ENCODE results near the gene SURF1. TPM values are rescaled to one million over a fixed set of nuclear protein-coding genes. Genes with fewer than 3 reads are reported as not detected.
A peak's percentile ranks its signal among the peaks of the same experiment; 100 is the strongest.
"Not testable (repeated sequence)": the region's sequence is repeated elsewhere in the genome, so short reads cannot be mapped to it uniquely, and the experiment has no call there.

SURF1 gene
- total and polyA plus RNA-seq, 5 donors = 34.0 to 98.8 (median 45.5) TPM

DNA sequence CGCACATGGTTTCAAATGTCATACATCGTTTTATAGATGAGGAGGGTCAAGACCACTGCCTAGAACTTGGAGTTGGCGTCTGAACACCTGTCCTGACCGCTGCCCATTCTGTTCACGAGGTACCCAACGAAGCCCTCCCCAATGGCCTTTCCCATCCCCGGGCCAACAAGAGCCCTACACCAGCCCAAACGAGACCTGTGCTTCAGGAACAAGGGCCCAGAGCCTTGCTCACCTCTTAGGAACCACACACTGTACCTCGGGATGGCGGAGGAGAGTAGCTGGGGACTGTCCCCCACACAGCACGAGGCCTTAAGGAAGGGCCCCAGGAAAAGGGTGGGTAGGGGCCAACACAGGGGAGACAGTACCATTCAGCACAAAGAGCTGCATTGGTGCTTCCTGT, 23.3 kb downstream of the SURF1 start:
- intact Hi-C loops (cut with DNase I) = loop anchor here in 1 of 4 donors (5.0 kb wide), 1 partner anchor 146 kb away; no protein-coding TSS in a partner anchor
- no peaks in the 10 kb centered on the region for H3K27me3 ChIP-seq (ENCODE audit: control insufficient read depth, insufficient read depth)
- ATAC-seq = no peak
- no peak for DNase-seq
- H3K9me3 ChIP-seq (ENCODE audit: control insufficient read depth, low read length) = no peaks in the 10 kb centered on the region
- H3K4me1 ChIP-seq (ENCODE audit: control insufficient read depth, insufficient read depth, low read length) = peaks cover 3% of the 10 kb centered on the region
- H3K4me3 ChIP-seq (ENCODE audit: low read length) = no peak overlapping the region
- WGBS = 94% methylated on average over 11 of the region's 11 CpGs
- no peak overlapping the region for H3K27ac ChIP-seq (ENCODE audit: low read length)

DNA sequence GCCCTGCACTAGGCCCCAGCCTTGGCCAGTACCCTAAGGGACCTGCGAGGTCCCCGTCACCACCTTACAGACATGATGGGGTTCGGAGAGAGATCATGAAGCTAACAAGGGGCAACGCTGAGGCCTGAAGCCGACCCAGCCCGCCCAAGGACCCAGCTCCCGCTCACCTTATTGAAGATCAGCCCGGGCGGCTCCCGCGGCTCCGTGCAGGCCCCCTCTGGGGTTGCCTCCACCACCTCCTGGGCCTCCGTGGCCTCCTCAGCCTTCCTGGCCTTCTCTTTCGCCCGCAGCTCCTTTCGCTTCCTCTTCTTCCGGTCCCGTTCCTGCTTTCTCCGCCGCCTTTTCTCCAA, 23.9 kb downstream of the SURF1 start:
- no peak overlapping the region for H3K27ac ChIP-seq (ENCODE audit: low read length)
- 90% methylated on average over 20 of the region's 20 CpGs for WGBS
- no peaks in the 10 kb centered on the region for H3K9me3 ChIP-seq (ENCODE audit: control insufficient read depth, low read length)
- no peak overlapping the region for H3K4me3 ChIP-seq (ENCODE audit: low read length)
- intact Hi-C loops (cut with DNase I) = loop anchor here in 1 of 4 donors (5.0 kb wide), 1 partner anchor 145 kb away; no protein-coding TSS in a partner anchor
- no peaks in the 10 kb centered on the region for H3K27me3 ChIP-seq (ENCODE audit: control insufficient read depth, insufficient read depth)
- DNase-seq = peak in 1 of 3 donors; percentile 56
- peaks cover 3% of the 10 kb centered on the region for H3K4me1 ChIP-seq (ENCODE audit: control insufficient read depth, insufficient read depth, low read length)
- ATAC-seq = no peak

DNA sequence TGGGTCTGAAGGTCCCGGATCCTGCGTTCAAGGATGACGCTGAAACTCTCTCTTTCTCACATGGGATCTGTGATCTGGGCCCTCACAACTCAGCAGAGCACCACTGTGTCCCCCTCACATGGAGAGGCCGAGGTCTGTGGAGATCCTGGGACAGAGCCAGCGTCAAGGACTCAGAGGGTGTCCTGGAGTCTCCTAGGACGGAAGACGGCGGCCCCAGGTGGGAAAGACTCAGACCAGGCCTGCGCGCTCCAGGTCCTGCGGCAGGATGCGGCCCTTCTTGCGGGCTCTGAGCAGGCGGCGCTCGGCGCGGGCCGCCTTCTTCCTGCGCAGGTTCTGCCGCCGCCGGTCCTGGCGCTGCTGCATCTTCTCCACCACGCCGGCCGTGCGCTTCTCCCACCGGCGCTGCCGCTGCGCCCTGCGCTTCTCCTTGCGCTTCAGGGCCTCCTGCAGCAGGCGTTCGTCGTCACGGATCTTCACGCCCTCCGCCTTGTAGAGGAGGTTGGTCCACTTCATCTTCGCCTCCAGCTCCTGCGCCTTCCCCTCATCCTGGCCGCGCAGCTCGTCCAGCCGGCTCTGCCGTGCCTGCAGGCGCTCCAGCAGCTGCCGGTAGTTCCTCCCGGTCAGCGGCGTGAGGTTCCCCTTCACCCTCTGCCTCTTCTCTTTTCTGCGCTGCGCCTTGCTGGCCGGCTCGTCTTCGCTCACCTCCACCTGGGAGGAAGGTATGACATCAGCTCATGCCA, 24.5 kb downstream of the SURF1 start:
- H3K27ac ChIP-seq (ENCODE audit: low read length) = no peak overlapping the region
- H3K9me3 ChIP-seq (ENCODE audit: control insufficient read depth, low read length) = no peaks in the 10 kb centered on the region
- no peak overlapping the region for H3K4me3 ChIP-seq (ENCODE audit: low read length)
- 96% methylated on average over 57 of the region's 57 CpGs for WGBS
- intact Hi-C loops (cut with DNase I) = loop anchor here in 1 of 4 donors (5.0 kb wide), 1 partner anchor 145 kb away; no protein-coding TSS in a partner anchor
- ATAC-seq = no peak
- H3K4me1 ChIP-seq (ENCODE audit: control insufficient read depth, insufficient read depth, low read length) = peaks cover 3% of the 10 kb centered on the region
- H3K27me3 ChIP-seq (ENCODE audit: control insufficient read depth, insufficient read depth) = no peaks in the 10 kb centered on the region
- DNase-seq = peak in 1 of 3 donors; percentile 60

DNA sequence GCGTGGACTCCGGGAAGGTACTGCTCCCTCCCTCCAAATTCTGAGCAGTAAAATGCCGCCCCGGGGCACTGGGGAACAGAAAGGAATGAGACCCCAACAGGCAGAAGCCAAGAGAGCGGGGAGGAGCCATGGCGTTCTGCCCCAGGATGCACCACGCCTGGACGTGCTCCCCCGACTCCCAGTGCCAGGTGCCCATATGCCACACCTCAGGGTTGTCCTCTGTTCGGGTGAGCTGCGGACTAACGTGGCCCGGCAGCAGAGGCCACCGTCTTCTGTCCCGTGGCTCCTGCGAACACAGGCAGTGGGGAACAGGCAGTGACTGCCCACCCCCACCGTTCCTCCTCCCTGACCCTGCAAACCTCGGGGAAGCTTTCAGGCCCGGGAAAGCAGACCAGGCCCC, 25.1 kb downstream of the SURF1 start:
- Histone ChIP-seq H3K27me3 (ENCODE audit: control insufficient read depth, insufficient read depth) (no peaks in the 10 kb centered on the region), H3K4me1 (ENCODE audit: control insufficient read depth, insufficient read depth, low read length) (peaks cover 3% of the 10 kb centered on the region), H3K9me3 (ENCODE audit: control insufficient read depth, low read length) (no peaks in the 10 kb centered on the region), H3K27ac (ENCODE audit: low read length) (no peak overlapping the region), H3K4me3 (ENCODE audit: low read length) (no peak overlapping the region)
- no peak for DNase-seq
- intact Hi-C loops (cut with DNase I) = loop anchor here in 1 of 4 donors (5.0 kb wide), 1 partner anchor 144 kb away; no protein-coding TSS in a partner anchor
- no peak for ATAC-seq
- 87% methylated on average over 19 of the region's 19 CpGs for WGBS

DNA sequence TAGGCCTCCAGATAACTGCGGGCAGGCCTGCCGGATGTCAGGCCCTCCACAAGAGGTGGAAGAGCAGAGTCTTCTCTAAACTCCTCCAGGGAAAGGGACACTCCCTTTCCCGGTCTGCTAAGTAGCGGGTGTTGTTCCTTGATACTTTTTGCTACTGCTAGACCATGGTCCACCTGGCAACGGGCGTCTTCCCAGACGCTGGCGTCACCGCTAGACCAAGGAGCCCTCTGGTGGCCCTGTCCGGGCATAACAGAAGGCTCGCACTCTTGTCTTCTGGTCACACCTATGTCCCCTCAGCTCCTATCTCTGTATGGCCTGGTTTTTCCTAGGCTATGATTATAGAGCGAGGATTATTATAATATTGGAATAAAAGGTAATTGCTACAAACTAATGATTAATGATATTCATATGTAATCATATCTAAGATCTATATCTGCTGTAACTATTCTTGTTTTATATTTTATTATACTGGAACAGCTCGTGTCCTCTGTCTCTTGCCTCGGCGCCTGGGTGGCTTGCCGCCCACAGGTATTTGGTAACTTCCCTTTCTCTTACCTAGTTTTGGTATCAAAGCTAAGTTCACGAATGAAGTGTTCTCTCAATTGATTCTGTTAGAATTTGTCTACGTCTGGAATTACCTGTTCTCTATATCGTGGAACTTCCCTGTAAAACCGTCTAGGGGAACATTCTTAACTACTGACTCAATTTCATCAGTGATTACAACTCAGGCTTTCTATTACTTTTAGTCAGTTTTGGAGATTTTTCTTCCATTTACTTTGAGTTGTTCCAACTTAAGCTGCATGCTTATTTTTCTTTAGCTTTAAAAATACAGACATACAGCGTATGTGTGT, 26.8 kb downstream of the SURF1 start:
- 53% methylated on average over 21 of the region's 21 CpGs for WGBS
- not testable (repeated sequence) for H3K4me3 ChIP-seq (ENCODE audit: low read length); H3K27me3 ChIP-seq (ENCODE audit: control insufficient read depth, insufficient read depth); ATAC-seq; H3K4me1 ChIP-seq (ENCODE audit: control insufficient read depth, insufficient read depth, low read length); H3K27ac ChIP-seq (ENCODE audit: low read length); H3K9me3 ChIP-seq (ENCODE audit: control insufficient read depth, low read length)
- intact Hi-C loops (cut with DNase I) = loop anchor here (5.0 to 10.0 kb wide), 3 partner anchors 137 to 145 kb away; no protein-coding TSS in a partner anchor
- DNase-seq = peak in 2 of 3 donors; percentile 72 to 75

DNA sequence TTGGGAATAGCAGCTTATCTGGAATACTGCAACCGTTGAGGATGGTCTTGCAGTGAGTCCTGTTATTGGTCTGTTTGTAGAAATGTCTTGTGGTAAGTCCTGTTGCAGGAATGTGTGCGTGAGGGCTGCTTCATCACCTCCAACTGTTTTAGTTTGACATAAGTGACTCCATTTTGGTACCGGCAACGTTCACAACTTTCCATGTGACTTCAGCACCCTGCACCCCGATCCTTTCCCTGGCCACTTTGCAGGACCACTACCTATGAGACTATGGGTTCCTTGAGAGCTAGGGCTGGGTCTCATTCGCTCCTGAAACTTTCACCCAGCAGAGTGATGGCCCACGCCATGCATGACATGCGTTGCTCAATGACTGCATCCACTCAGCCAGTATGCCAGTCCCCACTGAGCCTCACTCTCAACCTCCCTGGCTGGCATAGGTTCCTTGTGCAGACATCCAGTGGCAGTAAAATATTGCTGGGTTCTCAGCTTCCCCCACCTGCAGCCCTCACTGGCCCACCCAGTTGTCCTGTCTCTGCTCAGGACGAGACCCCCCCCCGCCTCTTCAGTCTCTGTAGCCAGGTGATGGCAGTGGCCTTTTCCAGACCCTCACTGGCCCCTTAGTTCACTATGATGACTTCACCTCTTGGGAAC, 28.3 kb downstream of the SURF1 start:
- Histone ChIP-seq H3K9me3 (ENCODE audit: control insufficient read depth, low read length) (no peaks in the 10 kb centered on the region), H3K27me3 (ENCODE audit: control insufficient read depth, insufficient read depth) (no peaks in the 10 kb centered on the region), H3K27ac (ENCODE audit: low read length) (no peak overlapping the region), H3K4me1 (ENCODE audit: control insufficient read depth, insufficient read depth, low read length) (no peaks in the 10 kb centered on the region), H3K4me3 (ENCODE audit: low read length) (no peak overlapping the region)
- DNase-seq (no peak), ATAC-seq (peak in 1 of 2 donors; percentile 22)
- 89% methylated on average over 10 of the region's 10 CpGs for WGBS
- intact Hi-C loops (cut with DNase I) = loop anchor here in 3 of 4 donors (5.0 to 10.0 kb wide), 3 partner anchors 136 to 143 kb away; no protein-coding TSS in a partner anchor

DNA sequence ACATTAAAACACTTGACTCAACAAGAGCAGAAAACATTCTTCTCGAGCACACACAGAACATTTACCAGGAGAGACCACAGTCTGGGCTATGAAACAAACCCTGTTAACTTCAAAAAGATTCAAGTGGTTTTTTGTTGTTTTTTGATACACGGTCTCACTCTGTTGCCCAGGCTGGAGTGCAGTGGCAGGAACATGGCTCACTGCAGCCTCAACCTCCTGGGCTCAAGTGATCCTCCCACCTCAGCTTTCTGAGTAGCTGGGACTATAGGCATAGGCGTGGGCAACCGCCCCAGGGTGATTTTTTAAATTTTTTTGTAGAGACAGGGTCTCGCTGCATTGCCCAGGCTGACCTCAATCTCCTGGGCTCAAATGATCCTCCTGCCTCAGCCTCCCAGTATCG, 29.3 kb downstream of the SURF1 start:
- ATAC-seq; H3K27ac ChIP-seq (ENCODE audit: low read length); H3K4me1 ChIP-seq (ENCODE audit: control insufficient read depth, insufficient read depth, low read length); H3K9me3 ChIP-seq (ENCODE audit: control insufficient read depth, low read length); DNase-seq; H3K4me3 ChIP-seq (ENCODE audit: low read length); H3K27me3 ChIP-seq (ENCODE audit: control insufficient read depth, insufficient read depth): not testable (repeated sequence)
- intact Hi-C loops (cut with DNase I) = loop anchor here in 3 of 4 donors (5.0 to 10.0 kb wide), 3 partner anchors 135 to 142 kb away; no protein-coding TSS in a partner anchor
- 90% methylated on average over 6 of the region's 6 CpGs for WGBS

DNA sequence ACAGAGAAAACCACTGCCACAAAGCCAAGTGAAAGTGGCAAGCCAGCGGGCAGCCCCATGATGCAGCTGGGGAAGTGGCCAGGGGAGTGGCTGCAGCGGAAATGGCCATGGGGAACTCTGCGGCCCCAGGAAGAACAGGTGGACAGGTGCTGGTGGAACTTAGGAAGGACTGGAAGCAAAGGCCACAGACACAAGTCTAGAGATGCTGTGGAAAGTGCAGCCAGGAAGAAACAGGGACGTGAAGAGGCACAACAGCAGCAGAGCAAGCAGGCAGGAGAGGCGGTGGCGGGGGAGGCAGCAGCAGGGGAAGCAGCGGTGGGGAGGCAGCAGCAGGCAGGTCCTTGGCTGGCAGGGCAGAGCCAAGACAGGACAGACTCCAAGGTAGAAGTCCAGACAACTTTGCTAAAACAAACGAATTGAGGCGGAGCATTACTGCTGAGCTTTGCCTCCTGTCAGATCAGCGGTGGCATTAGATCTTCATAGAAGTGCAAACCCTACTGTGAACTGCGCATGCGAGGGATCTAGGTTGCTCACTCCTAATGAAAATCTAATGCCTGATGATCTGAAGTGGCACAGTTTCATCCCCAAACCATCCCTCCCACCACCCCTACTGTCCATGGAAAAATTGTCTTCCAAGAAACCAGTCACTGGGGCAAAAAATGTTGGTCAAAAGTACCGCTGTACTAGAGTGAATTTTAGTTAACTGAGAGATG, 32.1 kb downstream of the SURF1 start:
- Histone ChIP-seq H3K27ac (ENCODE audit: low read length) (no peak overlapping the region), H3K9me3 (ENCODE audit: control insufficient read depth, low read length) (no peaks in the 10 kb centered on the region), H3K4me3 (ENCODE audit: low read length) (no peak overlapping the region), H3K27me3 (ENCODE audit: control insufficient read depth, insufficient read depth) (no peaks in the 10 kb centered on the region), H3K4me1 (ENCODE audit: control insufficient read depth, insufficient read depth, low read length) (no peaks in the 10 kb centered on the region)
- intact Hi-C loops (cut with DNase I) = loop anchor here in 1 of 4 donors (10.0 kb wide), 1 partner anchor 139 kb away; no protein-coding TSS in a partner anchor
- DNase-seq (no peak), ATAC-seq (no peak)
- 86% methylated on average over 13 of the region's 13 CpGs for WGBS

DNA sequence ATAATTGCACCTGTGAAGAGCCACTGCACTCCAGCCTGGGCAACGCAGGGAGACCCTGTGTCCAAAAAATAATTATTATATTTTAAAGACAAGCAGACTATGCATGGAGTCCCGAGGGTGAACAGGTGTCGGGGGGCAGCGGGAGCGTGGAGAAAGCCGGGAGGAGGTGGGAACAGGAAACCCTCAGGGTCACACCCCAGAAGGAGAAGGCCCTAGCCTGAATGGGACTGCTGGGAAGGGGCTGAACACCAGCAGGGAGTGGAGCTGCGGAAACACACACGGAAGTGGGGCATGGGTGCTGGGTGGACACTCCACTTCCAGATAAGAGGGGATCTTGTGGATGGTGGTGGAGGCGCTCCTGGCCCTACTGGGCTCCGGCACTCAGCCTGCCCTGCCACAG, 33.1 kb downstream of the SURF1 start:
- H3K27me3 ChIP-seq (ENCODE audit: control insufficient read depth, insufficient read depth) = no peaks in the 10 kb centered on the region
- 83% methylated on average over 10 of the region's 10 CpGs for WGBS
- H3K4me3 ChIP-seq (ENCODE audit: low read length) = no peak overlapping the region
- H3K27ac ChIP-seq (ENCODE audit: low read length) = no peak overlapping the region
- DNase-seq = no peak
- no peaks in the 10 kb centered on the region for H3K9me3 ChIP-seq (ENCODE audit: control insufficient read depth, low read length)
- H3K4me1 ChIP-seq (ENCODE audit: control insufficient read depth, insufficient read depth, low read length) = no peaks in the 10 kb centered on the region
- ATAC-seq = no peak
- intact Hi-C loops (cut with DNase I) = loop anchor here in 1 of 4 donors (10.0 kb wide), 1 partner anchor 138 kb away; no protein-coding TSS in a partner anchor

DNA sequence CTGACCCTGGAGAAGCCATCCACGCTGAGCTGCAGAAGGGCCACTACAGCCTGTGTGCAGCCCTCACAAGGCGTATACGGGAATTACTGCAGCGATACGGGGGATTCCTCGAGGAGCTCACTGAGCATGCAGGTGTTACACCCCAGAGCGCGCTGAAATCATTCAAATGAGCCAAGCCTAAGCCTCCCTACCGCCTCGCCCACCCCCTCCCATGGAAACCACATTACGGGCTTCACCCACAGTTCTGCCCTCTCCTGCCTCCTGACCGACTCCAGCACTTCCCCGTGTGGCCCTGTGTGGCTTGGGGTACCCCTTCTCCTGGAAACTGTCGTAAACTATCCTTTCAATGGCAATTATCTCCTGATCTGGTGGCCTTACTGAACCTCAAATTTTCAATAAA, 33.6 kb downstream of the SURF1 start:
- Histone ChIP-seq H3K4me3 (ENCODE audit: low read length) (no peak overlapping the region), H3K27me3 (ENCODE audit: control insufficient read depth, insufficient read depth) (no peaks in the 10 kb centered on the region), H3K27ac (ENCODE audit: low read length) (no peak overlapping the region), H3K4me1 (ENCODE audit: control insufficient read depth, insufficient read depth, low read length) (no peaks in the 10 kb centered on the region), H3K9me3 (ENCODE audit: control insufficient read depth, low read length) (no peaks in the 10 kb centered on the region)
- ATAC-seq (no peak), DNase-seq (no peak)
- intact Hi-C loops (cut with DNase I) = loop anchor here in 1 of 4 donors (10.0 kb wide), 1 partner anchor 138 kb away; no protein-coding TSS in a partner anchor
- 84% methylated on average over 14 of the region's 14 CpGs for WGBS
